ENCODE measurements around the gene ZNHIT1. TPM values are rescaled to one million over a fixed set of nuclear protein-coding genes. Genes with fewer than 3 reads are reported as not detected.

ZNHIT1 gene
- total and polyA plus RNA-seq, 4 donors = 52.7 to 149 (median 92.4) TPM

GRCh38 chr7:101212014-101212413 lies 6.0 kb upstream of the ZNHIT1 start:
- peaks cover 12 to 39% (median 21%) of the 10 kb centered on the region in 4 donors for H3K36me3 ChIP-seq (ENCODE audit: control insufficient read depth in 4 of 4, insufficient read depth in 3 of 4, low read depth in 1 of 4, low read length in 3 of 4)
- 92% methylated on average over 8 of the region's 8 CpGs for WGBS

GRCh38 chr7:101216001-101216859 lies 1.7 kb upstream of the ZNHIT1 start:
- WGBS = 73% methylated on average over 31 of the region's 31 CpGs
- H3K4me3 ChIP-seq (ENCODE audit: low read depth in 1 of 3, low read length in 3 of 3) = peak overlapping the region; percentile 71 to 95 (median 73)
- H3K36me3 ChIP-seq (ENCODE audit: control insufficient read depth in 4 of 4, insufficient read depth in 3 of 4, low read depth in 1 of 4, low read length in 3 of 4) = peaks cover under 1 to 12% (median 6%) of the 10 kb centered on the region in 4 donors
- peaks cover 17 to 40% (median 35%) of the 10 kb centered on the region in 4 donors for H3K4me1 ChIP-seq (ENCODE audit: control insufficient read depth in 4 of 4, insufficient read depth in 4 of 4, low read length in 3 of 4)
- peak overlapping the region; percentile 59 to 76 for H3K9ac ChIP-seq (ENCODE audit: low read depth in 1 of 2, low read length in 2 of 2)
- no peaks in the 10 kb centered on the region for H3K9me3 ChIP-seq (ENCODE audit: control insufficient read depth in 4 of 4, low read length in 3 of 4)
- H3K27me3 ChIP-seq (ENCODE audit: control insufficient read depth in 4 of 4, insufficient read depth in 4 of 4, low read length in 3 of 4) = no peaks in the 10 kb centered on the region
- no peak for TF ChIP-seq REST (IDR thresholded peaks at IDR 0.05)
- no peak for DNase-seq (ENCODE audit: low spot score)
- H3K27ac ChIP-seq (ENCODE audit: low read depth in 1 of 2, low read length in 2 of 2) = peak overlapping the region in 1 of 2 donors; percentile 96

More at GRCh38 chr7:101212014-101212413, 6.0 kb upstream of the ZNHIT1 start:
- DNase-seq (ENCODE audit: low spot score) = no peak
- no peak for TF ChIP-seq MAX (IDR thresholded peaks at IDR 0.05)
- TF ChIP-seq CTCF (IDR thresholded peaks at IDR 0.05; ENCODE audit: low read depth, low read length, missing input control) = no peak
- no peak for TF ChIP-seq RAD21 (IDR thresholded peaks at IDR 0.05)
- no peak for TF ChIP-seq RXRA (IDR thresholded peaks at IDR 0.05)
- TF ChIP-seq FOXA1 (IDR thresholded peaks at IDR 0.05) = no peak
- TF ChIP-seq GABPA (IDR thresholded peaks at IDR 0.05 in 1 of 2, conservative IDR thresholded peaks at IDR 0.05 in 1 of 2) = no peak
- TF ChIP-seq TAF1 (conservative IDR thresholded peaks at IDR 0.05) = no peak
- Histone ChIP-seq H3K9ac (ENCODE audit: low read depth in 1 of 2, low read length in 2 of 2) (no peak overlapping the region), H3K4me3 (ENCODE audit: low read depth in 1 of 3, low read length in 3 of 3) (no peak overlapping the region), H3K27me3 (ENCODE audit: control insufficient read depth in 4 of 4, insufficient read depth in 4 of 4, low read length in 3 of 4) (no peaks in the 10 kb centered on the region), H3K27ac (ENCODE audit: low read depth in 1 of 2, low read length in 2 of 2) (no peak overlapping the region), H3K4me1 (ENCODE audit: control insufficient read depth in 4 of 4, insufficient read depth in 4 of 4, low read length in 3 of 4) (peaks cover 6 to 20% (median 14%) of the 10 kb centered on the region in 4 donors), H3K9me3 (ENCODE audit: control insufficient read depth in 4 of 4, low read length in 3 of 4) (no peaks in the 10 kb centered on the region)

- peak; percentile 41 for DNase-seq (ENCODE audit: low spot score)
- 2% methylated on average over 34 of the region's 34 CpGs for WGBS
- TF ChIP-seq HNF4G (IDR thresholded peaks at IDR 0.05) (no peak), TAF1 (conservative IDR thresholded peaks at IDR 0.05) (no peak), ZBTB33 (IDR thresholded peaks at IDR 0.05) (no peak), CTCF (IDR thresholded peaks at IDR 0.05; ENCODE audit: low read depth, low read length, missing input control) (no peak)
- Histone ChIP-seq H3K4me1 (ENCODE audit: control insufficient read depth in 4 of 4, insufficient read depth in 4 of 4, low read length in 3 of 4) (peaks cover 20 to 43% (median 37%) of the 10 kb centered on the region in 4 donors), H3K27me3 (ENCODE audit: control insufficient read depth in 4 of 4, insufficient read depth in 4 of 4, low read length in 3 of 4) (no peaks in the 10 kb centered on the region), H3K4me3 (ENCODE audit: low read depth in 1 of 3, low read length in 3 of 3) (peak overlapping the region; percentile 71 to 95 (median 73)), H3K36me3 (ENCODE audit: control insufficient read depth in 4 of 4, insufficient read depth in 3 of 4, low read depth in 1 of 4, low read length in 3 of 4) (peaks cover 0 to 10% (median 3%) of the 10 kb centered on the region in 4 donors), H3K27ac (ENCODE audit: low read depth in 1 of 2, low read length in 2 of 2) (peak overlapping the region; percentile 96 to 99), H3K9ac (ENCODE audit: low read depth in 1 of 2, low read length in 2 of 2) (peak overlapping the region; percentile 59 to 76), H3K9me3 (ENCODE audit: control insufficient read depth in 4 of 4, low read length in 3 of 4) (no peaks in the 10 kb centered on the region)
These were observed 1.0 kb upstream of the ZNHIT1 start for GRCh38 chr7:101216860-101217387.

All from liver (tissue), 9 donors.